CD4-positive, alpha-beta T cell treated with Interleukin-6 at 100 ng/mL for 8 hours (primary cell): Measurements from ENCODE around the gene LPIN3.
A peak's percentile ranks its signal among the peaks of the same experiment; 100 is the strongest.

Experiments
- DNase-seq: peaks from one replicate; pipeline ENCODE4 v3.0.0-alpha.2; 2020; ENCODE audit warnings: mixed read lengths, low spot score

Gene LPIN3

GRCh38 chr20:41320441-41320840 is 20.2 kb upstream of the LPIN3 start:
- no peak for DNase-seq

GRCh38 chr20:41320976-41321375 is 19.6 kb upstream of the LPIN3 start:
- no peak for DNase-seq

- DNase-seq, result no peak
These were observed 13.4 kb upstream of the LPIN3 start for GRCh38 chr20:41327178-41327577.

- DNase-seq, result peak; percentile 62
These were observed 10.9 kb upstream of the LPIN3 start for GRCh38 chr20:41329435-41330342.

- no peak for DNase-seq
These were observed 10.3 kb upstream of the LPIN3 start for GRCh38 chr20:41330343-41330720.

- DNase-seq, result no peak
These were observed 9.7 kb upstream of the LPIN3 start for GRCh38 chr20:41330941-41331340.

- DNase-seq, result no peak
These were observed 8.9 kb upstream of the LPIN3 start for GRCh38 chr20:41331731-41332130.

GRCh38 chr20:41334036-41334435 is 6.6 kb upstream of the LPIN3 start:
- DNase-seq, result no peak

GRCh38 chr20:41334443-41335421 is 5.9 kb upstream of the LPIN3 start:
- DNase-seq, result no peak

- no peak for DNase-seq
These were observed 5.0 kb upstream of the LPIN3 start for GRCh38 chr20:41335591-41335990.

GRCh38 chr20:41336711-41337492 is 3.7 kb upstream of the LPIN3 start:
- DNase-seq, result no peak

- DNase-seq, result peak; percentile 82
These were observed 679 bp upstream of the LPIN3 start for GRCh38 chr20:41339957-41340326.

- no peak for DNase-seq
These were observed 2.1 kb downstream of the LPIN3 start for GRCh38 chr20:41342474-41343464.

GRCh38 chr20:41344477-41344876 is 3.9 kb downstream of the LPIN3 start:
- DNase-seq, result no peak

- DNase-seq, result no peak
These were observed 4.5 kb downstream of the LPIN3 start for GRCh38 chr20:41344938-41345728.

- no peak for DNase-seq
These were observed 5.1 kb downstream of the LPIN3 start for GRCh38 chr20:41345729-41346067.

- DNase-seq, result no peak
These were observed 7.2 kb downstream of the LPIN3 start for GRCh38 chr20:41347523-41348429.

GRCh38 chr20:41348430-41349172 is 8.0 kb downstream of the LPIN3 start:
- no peak for DNase-seq
